ENCODE measurements around the gene UNC45A.

The UNC45A gene

GRCh38 chr15:90934949-90935751 lies at the start of gene UNC45A:
Gene UNC45A (plus strand): TSS chr15:90935285. CDS start chr15:90935325, 40 bp downstream.
- DNase-seq, result peak; percentile 92
- in situ Hi-C loops (cut with MboI; ENCODE audit: low pct_unique_long_range_greater_than_20kb, low sequenced_read_pairs), result no loop called here

- DNase-seq, result peak; percentile 86
- in situ Hi-C loops (cut with MboI; ENCODE audit: low pct_unique_long_range_greater_than_20kb, low sequenced_read_pairs), result loop anchor here (25.0 kb wide), 1 partner anchor 248 kb away; no protein-coding TSS in a partner anchor
Observed at GRCh38 chr15:90885432-90886290, 49.4 kb upstream of the UNC45A start.

GRCh38 chr15:90886291-90886614 lies 48.8 kb upstream of the UNC45A start:
- in situ Hi-C loops (cut with MboI; ENCODE audit: low pct_unique_long_range_greater_than_20kb, low sequenced_read_pairs), result loop anchor here (25.0 kb wide), 1 partner anchor 249 kb away; no protein-coding TSS in a partner anchor
- no peak for DNase-seq

GRCh38 chr15:90887037-90887481 lies 48.0 kb upstream of the UNC45A start:
- DNase-seq, result no peak
- in situ Hi-C loops (cut with MboI; ENCODE audit: low pct_unique_long_range_greater_than_20kb, low sequenced_read_pairs), result loop anchor here (25.0 kb wide), 1 partner anchor 250 kb away; no protein-coding TSS in a partner anchor

- no peak for DNase-seq
- in situ Hi-C loops (cut with MboI; ENCODE audit: low pct_unique_long_range_greater_than_20kb, low sequenced_read_pairs), result loop anchor here (25.0 kb wide), 1 partner anchor 252 kb away; no protein-coding TSS in a partner anchor
Observed at GRCh38 chr15:90889313-90889730, 45.8 kb upstream of the UNC45A start.

GRCh38 chr15:90889736-90890456 lies 45.2 kb upstream of the UNC45A start:
- no peak for DNase-seq
- in situ Hi-C loops (cut with MboI; ENCODE audit: low pct_unique_long_range_greater_than_20kb, low sequenced_read_pairs), result loop anchor here (25.0 kb wide), 1 partner anchor 253 kb away; no protein-coding TSS in a partner anchor

GRCh38 chr15:90890839-90891238 lies 44.2 kb upstream of the UNC45A start:
- no peak for DNase-seq
- in situ Hi-C loops (cut with MboI; ENCODE audit: low pct_unique_long_range_greater_than_20kb, low sequenced_read_pairs), result loop anchor here (25.0 kb wide), 1 partner anchor 254 kb away; no protein-coding TSS in a partner anchor

GRCh38 chr15:90891346-90891949 lies 43.6 kb upstream of the UNC45A start:
- in situ Hi-C loops (cut with MboI; ENCODE audit: low pct_unique_long_range_greater_than_20kb, low sequenced_read_pairs), result loop anchor here (25.0 kb wide), 1 partner anchor 254 kb away; no protein-coding TSS in a partner anchor
- no peak for DNase-seq

- in situ Hi-C loops (cut with MboI; ENCODE audit: low pct_unique_long_range_greater_than_20kb, low sequenced_read_pairs), result loop anchor here (25.0 kb wide), 1 partner anchor 255 kb away; no protein-coding TSS in a partner anchor
Observed at GRCh38 chr15:90892023-90892422, 43.1 kb upstream of the UNC45A start.

GRCh38 chr15:90892498-90893174 lies 42.4 kb upstream of the UNC45A start:
- DNase-seq, result no peak
- in situ Hi-C loops (cut with MboI; ENCODE audit: low pct_unique_long_range_greater_than_20kb, low sequenced_read_pairs), result loop anchor here (25.0 kb wide), 1 partner anchor 255 kb away; no protein-coding TSS in a partner anchor

More at GRCh38 chr15:90892023-90892422, 43.1 kb upstream of the UNC45A start:
- no peak for DNase-seq

GRCh38 chr15:90893175-90894090 lies 41.7 kb upstream of the UNC45A start:
- in situ Hi-C loops (cut with MboI; ENCODE audit: low pct_unique_long_range_greater_than_20kb, low sequenced_read_pairs), result loop anchor here (25.0 kb wide), 1 partner anchor 256 kb away; no protein-coding TSS in a partner anchor
- no peak for DNase-seq

- DNase-seq, result peak; percentile 53
- in situ Hi-C loops (cut with MboI; ENCODE audit: low pct_unique_long_range_greater_than_20kb, low sequenced_read_pairs), result loop anchor here (25.0 kb wide), 1 partner anchor 258 kb away; no protein-coding TSS in a partner anchor
Observed at GRCh38 chr15:90895571-90896117, 39.4 kb upstream of the UNC45A start.

GRCh38 chr15:90897131-90897655 lies 37.9 kb upstream of the UNC45A start:
- peak; percentile 86 for DNase-seq
- in situ Hi-C loops (cut with MboI; ENCODE audit: low pct_unique_long_range_greater_than_20kb, low sequenced_read_pairs), result loop anchor here (25.0 kb wide), 1 partner anchor 260 kb away; no protein-coding TSS in a partner anchor

- in situ Hi-C loops (cut with MboI; ENCODE audit: low pct_unique_long_range_greater_than_20kb, low sequenced_read_pairs), result no loop called here
- DNase-seq, result no peak
Observed at GRCh38 chr15:90901175-90902039, 33.7 kb upstream of the UNC45A start.

Measured in KBM-7 (cell line).